Astrocyte (in vitro differentiated cells and primary cell): Measurements from ENCODE around the gene SLC22A4.

Experiments
- CTCF ChIP-seq: IDR thresholded peaks from 2 replicates; pipeline ENCODE4 v1.5.1; 2011; ENCODE audit warnings: low read depth, mild to moderate bottlenecking, inconsistent platforms, low read length, moderate library complexity; ENCODE audit not compliant: insufficient read depth
- EZH2 ChIP-seq: IDR thresholded peaks from 2 replicates; pipeline ENCODE4 v1.6.1; 2012; ENCODE audit warnings: mild to moderate bottlenecking, low read length, inconsistent platforms; ENCODE audit not compliant: insufficient read depth

- TF ChIP-seq EZH2 (no peak), CTCF (no peak)
These were observed 23.5 kb upstream of the SLC22A4 start for GRCh38 chr5:132270706-132271105.
